Pancreas (tissue), 10 donors: ENCODE results near the gene TGFBR3L. TPM values are rescaled to one million over a fixed set of nuclear protein-coding genes. Genes with fewer than 3 reads are reported as not detected.

Source experiments
- ATAC-seq, 4 donors: fragments of 200-7000 bp; cut with Tn5 transposase; one replicate each; pipeline versions ENCODE4 v1.8.0 to v1.9.1; 2020; ENCODE audit warnings: mild to moderate bottlenecking in 4 of 4, moderate library complexity in 4 of 4
- DNase-seq, 6 donors: peaks; one replicate each; pipeline ENCODE4 v3.0.0-alpha.2; 2020
- FAIRE-seq: peaks from 2 replicates; lab custom pipeline; 2012; peaks lifted over from hg19 to GRCh38; lab: Jason Lieb, UNC
- H3K27ac ChIP-seq, 4 donors: fragments of 200-600 bp; sonication (generic); 1 replicate in 3 of 4; 2 replicates in 1 of 4; pipeline versions ENCODE4 v1.5.0 to v1.8.0; 2020
- H3K27me3 ChIP-seq, 4 donors: fragments of 200-600 bp; one replicate each; pipeline ENCODE4 v1.8.0; 2021
- H3K36me3 ChIP-seq, 3 donors: fragments of 200-600 bp; sonication (generic) in 1 of 3; one replicate each; pipeline versions ENCODE4 v1.5.0 to v1.8.0; 2020 to 2021
- H3K4me1 ChIP-seq, 3 donors: fragments of 200-600 bp; one replicate each; pipeline ENCODE4 v1.8.0; 2021
- H3K4me3 ChIP-seq, 4 donors: fragments of 200-600 bp; sonication (generic) in 2 of 4; one replicate each; pipeline versions ENCODE4 v1.5.0 to v1.8.0; 2020 to 2021
- H3K9me3 ChIP-seq, 4 donors: fragments of 200-600 bp; one replicate each; pipeline ENCODE4 v1.8.0; 2021
- CTCF ChIP-seq, 4 donors: fragments of 200-600 bp; sonication (generic) in 3 of 4; IDR thresholded peaks; one replicate each; pipeline versions ENCODE4 v1.5.0 to v1.8.0; 2021; ENCODE audit warnings: antibody characterized with exemption in 4 of 4
- WGBS, 2 donors: extraction: QIAGEN DNeasy Blood & Tissue Kit; methylation state at CpG; one replicate each; pipeline ENCODE4 v1.1.7; 2013; 5-methylcytosine and 5-hydroxymethylcytosine counted together
- intact Hi-C, 3 donors: fragments of 100-400 bp; cut with DNase I; formaldehyde crosslinking; loops; one replicate each; pipeline versions ENCODE4 v1.11.1 to v1.14.2; 2022
- polyA plus RNA-seq, 2 donors: library from polyadenylated mRNA; stranded (reverse); fragments of 200-250 nt; gene quantifications; one replicate each; pipeline ENCODE4 v1.2.3, GENCODE V29; 2013
- total RNA-seq, 6 donors: library from RNA; stranded (reverse); fragmentation: NEBNext Ultra II Directional in 4 of 6; extraction: Animal tissue kit (Norgen Biotek cat#: 25700) in 4 of 6; gene quantifications; one replicate each; pipeline versions ENCODE4 v1.2.1 to v1.2.4, GENCODE V29; 2021 to 2023
- donor health status: healthy with polysubstance abuse.
- donor health status: DM: no; HTN: no; CAD: no; lungs with moderate emphysema.
- donor health status: DM: no; HTN: no; CAD: no.
- donor health status: control.
- donor health status: control.
- donor health status: Bipolar disorder and iron deficiency.
- donor health status: DM: yes; HTN: yes; CAD: no.
- donor health status: DM: no; HTN: no; CAD: no.
- donor health status: DM: no; HTN: no; CAD: no.
- donor health status: DM: yes; HTN: yes; CAD: no.

The TGFBR3L gene
- total and polyA plus RNA-seq, 8 donors: 0.16 to 2.2 (median 0.59) TPM; not detected in 2

- TF ChIP-seq CTCF (IDR thresholded peaks at IDR 0.05): no peak
- FAIRE-seq (no peak), ATAC-seq (no peak), DNase-seq (peak in 3 of 6 donors; percentile 39 to 72 (median 53))
- intact Hi-C loops: no loop called here
- Histone ChIP-seq H3K36me3 (peaks cover 4 to 29% (median 22%) of the 10 kb centered on the region in 3 donors), H3K27ac (no peak overlapping the region), H3K27me3 (no peaks in the 10 kb centered on the region), H3K4me1 (peaks cover 3 to 9% (median 6%) of the 10 kb centered on the region in 3 donors), H3K4me3 (no peak overlapping the region), H3K9me3 (no peaks in the 10 kb centered on the region)
- WGBS, 2 donors: 90 to 93% methylated on average over 21 of the region's 21 CpGs
These were observed 5.1 kb upstream of the TGFBR3L start for GRCh38 chr19:7909471-7910067.

GRCh38 chr19:7910321-7911161 is 4.1 kb upstream of the TGFBR3L start:
- no peak overlapping the region for H3K27ac ChIP-seq
- no peaks in the 10 kb centered on the region for H3K4me1 ChIP-seq
- no peak for TF ChIP-seq CTCF (IDR thresholded peaks at IDR 0.05)
- H3K9me3 ChIP-seq: no peaks in the 10 kb centered on the region
- no peak for ATAC-seq
- no peaks in the 10 kb centered on the region for H3K27me3 ChIP-seq
- intact Hi-C loops: no loop called here
- WGBS, 2 donors: 91 to 92% methylated on average over 50 to 54 of the region's 54 CpGs
- FAIRE-seq: no peak
- no peak overlapping the region for H3K4me3 ChIP-seq
- DNase-seq: peak in 3 of 6 donors; percentile 42 to 77 (median 56)
- peaks cover 4 to 29% (median 22%) of the 10 kb centered on the region in 3 donors for H3K36me3 ChIP-seq

GRCh38 chr19:7911508-7912143 is 3.0 kb upstream of the TGFBR3L start:
- Histone ChIP-seq H3K27ac (no peak overlapping the region), H3K27me3 (peaks cover 0 to 6% (median 0%) of the 10 kb centered on the region in 4 donors), H3K36me3 (peaks cover 4 to 29% (median 22%) of the 10 kb centered on the region in 3 donors), H3K4me3 (no peak overlapping the region), H3K4me1 (peaks cover 0 to 9% (median 0%) of the 10 kb centered on the region in 3 donors), H3K9me3 (no peaks in the 10 kb centered on the region)
- TF ChIP-seq CTCF (IDR thresholded peaks at IDR 0.05): no peak
- WGBS, 2 donors: 90 to 93% methylated on average over 18 of the region's 18 CpGs
- DNase-seq (peak in 2 of 6 donors; percentile 36 to 74), ATAC-seq (no peak), FAIRE-seq (no peak)
- intact Hi-C loops: no loop called here

GRCh38 chr19:7912144-7912696 is 2.4 kb upstream of the TGFBR3L start:
- intact Hi-C loops: no loop called here
- H3K27me3 ChIP-seq: peaks cover 0 to 6% (median 0%) of the 10 kb centered on the region in 4 donors
- H3K4me3 ChIP-seq: no peak overlapping the region
- DNase-seq: peak in 3 of 6 donors; percentile 40 to 74 (median 53)
- H3K36me3 ChIP-seq: peaks cover 4 to 29% (median 22%) of the 10 kb centered on the region in 3 donors
- H3K4me1 ChIP-seq: peaks cover 0 to 10% (median under 1%) of the 10 kb centered on the region in 3 donors
- no peak overlapping the region for H3K27ac ChIP-seq
- ATAC-seq: no peak
- no peak for FAIRE-seq
- H3K9me3 ChIP-seq: no peaks in the 10 kb centered on the region
- WGBS, 2 donors: 91 to 92% methylated on average over 28 to 31 of the region's 31 CpGs
- no peak for TF ChIP-seq CTCF (IDR thresholded peaks at IDR 0.05)
